T-helper 2 cell (primary cell): ENCODE data around the gene TXNRD1.
"Not testable (repeated sequence)": the region's sequence is repeated elsewhere in the genome, so short reads cannot be mapped to it uniquely, and the experiment has no call there.

Experiments used
- DNase-seq, 5 experiments: peaks; one replicate each; pipeline versions ENCODE4 v3.0.0 to v3.0.0-alpha.2; 2012 to 2022

TXNRD1 gene

GRCh38 chr12:104197264-104197663, 18.3 kb upstream of the TXNRD1 start:
- no peak for DNase-seq

DNA sequence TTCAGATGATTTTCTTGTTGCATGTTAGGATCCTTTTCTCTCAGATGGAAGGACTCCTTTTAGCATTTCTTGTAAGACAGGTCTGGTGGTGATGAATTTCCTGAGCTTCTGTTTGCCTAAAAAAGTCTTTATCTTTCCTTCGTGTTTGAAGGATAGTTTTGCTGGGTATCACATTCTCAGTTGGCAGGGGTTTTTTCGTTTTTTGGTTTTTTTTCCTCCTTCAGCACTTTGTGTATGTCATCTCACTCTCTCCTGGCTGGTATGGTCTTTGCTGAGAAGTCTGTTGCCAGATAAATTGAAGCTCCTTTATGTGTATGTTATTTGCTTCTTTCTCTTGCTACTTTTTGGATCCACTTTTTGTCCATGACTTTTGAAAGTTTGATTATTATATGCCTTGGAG, 15.6 kb upstream of the TXNRD1 start:
- no peak for DNase-seq

GRCh38 chr12:104201238-104202001, 14.2 kb upstream of the TXNRD1 start:
- DNase-seq = peak in 3 of 5 experiments; percentile 15 to 74 (median 22)

- no peak for DNase-seq
Measured at GRCh38 chr12:104204690-104205480, 10.7 kb upstream of the TXNRD1 start.

- DNase-seq = no peak
Measured at GRCh38 chr12:104207416-104208205, 8.0 kb upstream of the TXNRD1 start.

DNA sequence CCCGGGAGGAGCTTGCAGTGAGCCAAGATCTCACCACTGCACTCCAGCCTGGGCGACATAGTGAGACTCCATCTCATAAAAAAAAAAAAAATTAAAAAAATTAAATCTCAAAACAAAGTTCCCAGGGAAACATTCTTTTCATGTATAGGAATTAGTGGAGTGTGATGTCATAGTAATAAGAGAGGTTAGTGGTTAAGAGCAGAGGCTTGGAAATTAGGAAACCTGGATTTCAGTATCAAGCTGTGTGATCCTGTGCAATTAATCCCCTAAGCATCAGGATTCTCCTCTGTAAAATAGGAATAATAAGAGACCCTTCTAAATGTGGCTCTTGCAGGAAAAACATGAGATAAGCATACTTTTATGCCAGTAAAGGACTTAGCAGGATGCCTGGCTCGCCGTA, 3.1 kb upstream of the TXNRD1 start:
- no peak for DNase-seq

GRCh38 chr12:104213952-104214351, 1.6 kb upstream of the TXNRD1 start:
- no peak for DNase-seq

GRCh38 chr12:104216521-104216924, 944 bp downstream of the TXNRD1 start:
- no peak for DNase-seq

DNA sequence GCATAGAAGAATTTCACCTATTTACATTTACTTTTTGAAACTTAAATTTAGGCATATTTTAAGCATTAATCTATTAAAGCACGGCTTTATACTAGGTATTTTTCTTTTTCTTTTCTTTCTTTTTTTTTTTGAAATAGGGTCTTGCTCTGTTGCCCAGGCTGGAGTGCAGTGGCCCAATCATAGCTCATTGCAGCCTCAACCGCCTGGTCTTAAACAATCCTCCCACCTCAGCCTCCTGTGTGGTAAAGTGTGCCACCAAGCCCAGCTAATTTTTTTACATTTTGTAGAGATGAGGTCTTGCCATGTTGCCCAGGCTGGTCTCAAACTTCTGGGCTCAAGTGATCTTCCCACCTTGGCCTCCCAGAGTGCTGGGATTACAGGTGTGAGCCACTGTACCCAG, 2.9 kb downstream of the TXNRD1 start:
- DNase-seq = not testable (repeated sequence)

DNA sequence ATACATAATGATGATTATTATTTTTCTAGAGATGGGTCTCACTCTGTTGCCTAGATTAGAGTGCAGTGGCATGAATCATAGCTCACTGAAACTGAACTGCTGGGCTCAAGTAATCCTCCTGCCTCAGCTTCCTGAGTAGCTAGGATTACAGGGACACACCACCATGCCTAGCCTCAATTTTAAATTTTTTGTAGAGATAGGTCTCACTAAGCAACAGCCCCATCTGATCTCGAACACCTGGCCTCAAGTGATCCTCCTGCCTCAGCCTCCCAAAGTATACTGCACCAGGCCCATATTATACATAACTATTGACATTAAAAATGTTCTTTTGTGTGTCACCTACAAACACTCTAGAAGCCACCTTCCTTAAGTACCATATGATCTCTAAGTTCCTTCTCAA, 3.4 kb downstream of the TXNRD1 start:
- DNase-seq = peak in 1 of 5 experiments; percentile 19

DNA sequence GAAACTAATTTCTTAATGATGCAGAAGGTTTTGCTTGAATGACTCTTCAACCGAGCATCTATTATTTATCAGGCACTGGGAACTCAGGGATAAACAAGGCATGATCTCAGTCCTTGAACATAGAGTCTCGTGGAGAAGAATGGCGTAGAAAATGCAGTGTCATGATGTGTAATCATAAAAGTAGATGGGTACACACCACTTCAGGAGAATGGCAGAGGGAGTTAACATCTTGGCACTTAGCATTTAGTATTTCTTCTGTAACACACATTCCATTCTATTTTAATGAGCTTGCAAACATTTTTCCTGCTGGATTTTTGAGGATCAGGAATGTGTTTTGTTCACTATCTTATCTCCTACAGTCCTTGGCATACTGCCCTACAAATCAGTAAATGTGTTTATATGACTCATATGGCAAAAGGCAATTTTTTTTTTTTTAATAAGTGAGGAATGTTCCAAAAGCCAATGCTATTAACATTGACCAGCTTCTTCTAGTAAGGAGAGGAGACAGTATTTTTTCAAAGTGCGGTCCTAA, 3.8 kb downstream of the TXNRD1 start:
- DNase-seq = peak in 1 of 5 experiments; percentile 32

GRCh38 chr12:104219908-104220404, 4.4 kb downstream of the TXNRD1 start:
- peak in 4 of 5 experiments; percentile 6 to 94 (median 32) for DNase-seq

DNA sequence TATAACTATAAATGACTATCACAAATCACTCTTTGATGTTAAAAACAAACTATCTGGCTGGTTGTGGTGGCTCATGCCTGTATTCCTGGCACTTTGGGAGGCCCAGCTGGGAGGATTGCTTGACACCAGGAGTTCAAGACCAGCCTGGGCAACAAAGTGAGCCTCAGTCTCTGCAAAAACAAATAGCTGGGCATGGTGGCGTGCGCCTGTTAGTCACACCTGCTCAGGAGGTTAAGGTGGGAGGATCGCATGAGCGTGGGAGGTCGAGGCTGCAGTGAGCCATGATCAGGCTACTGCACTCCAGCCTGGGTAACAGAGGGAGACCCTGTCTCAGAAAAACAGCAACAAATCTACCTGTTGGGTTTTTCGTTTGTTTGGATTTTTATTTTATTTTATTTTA, 5.4 kb downstream of the TXNRD1 start:
- DNase-seq = no peak

GRCh38 chr12:104222976-104223375, 7.4 kb downstream of the TXNRD1 start:
- DNase-seq = no peak

DNA sequence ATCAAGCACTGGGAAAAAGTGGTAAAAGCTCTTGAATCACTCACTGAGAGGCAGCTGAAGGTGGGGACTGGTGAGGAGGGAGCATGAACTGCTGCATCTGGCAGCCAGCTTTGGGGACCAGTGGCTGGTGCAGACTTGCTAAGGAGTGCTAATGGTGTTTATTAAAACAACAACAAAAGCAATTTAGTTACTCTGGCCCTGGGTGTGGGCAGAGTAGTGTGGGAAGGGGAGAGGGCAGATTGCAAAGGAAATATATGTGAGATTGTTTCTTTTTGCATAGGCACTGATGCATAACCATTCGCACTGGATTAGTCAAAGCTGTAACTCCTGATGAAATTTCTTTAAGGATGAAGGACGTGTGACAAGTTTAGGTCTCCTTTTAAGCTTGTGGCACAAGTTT, 8.1 kb downstream of the TXNRD1 start:
- no peak for DNase-seq

DNA sequence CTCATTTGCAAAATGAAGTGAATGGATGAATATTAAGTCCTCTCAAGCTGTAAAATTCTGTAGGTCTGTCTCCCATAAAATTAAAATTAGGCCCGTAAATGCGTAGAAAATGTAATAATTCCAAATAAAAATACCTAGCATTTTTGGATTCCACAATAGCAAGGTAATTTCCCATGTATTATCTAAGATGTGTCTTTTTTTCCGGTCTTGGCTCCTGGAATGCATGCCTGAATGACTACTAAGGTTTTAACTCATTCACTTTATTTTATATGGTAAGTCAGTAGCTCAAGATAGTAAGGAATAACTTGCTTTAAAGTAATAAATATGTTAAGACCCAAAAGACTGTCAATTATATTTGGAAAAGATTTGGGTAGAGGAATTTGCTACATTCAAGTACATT, 11.1 kb downstream of the TXNRD1 start:
- DNase-seq = no peak

DNA sequence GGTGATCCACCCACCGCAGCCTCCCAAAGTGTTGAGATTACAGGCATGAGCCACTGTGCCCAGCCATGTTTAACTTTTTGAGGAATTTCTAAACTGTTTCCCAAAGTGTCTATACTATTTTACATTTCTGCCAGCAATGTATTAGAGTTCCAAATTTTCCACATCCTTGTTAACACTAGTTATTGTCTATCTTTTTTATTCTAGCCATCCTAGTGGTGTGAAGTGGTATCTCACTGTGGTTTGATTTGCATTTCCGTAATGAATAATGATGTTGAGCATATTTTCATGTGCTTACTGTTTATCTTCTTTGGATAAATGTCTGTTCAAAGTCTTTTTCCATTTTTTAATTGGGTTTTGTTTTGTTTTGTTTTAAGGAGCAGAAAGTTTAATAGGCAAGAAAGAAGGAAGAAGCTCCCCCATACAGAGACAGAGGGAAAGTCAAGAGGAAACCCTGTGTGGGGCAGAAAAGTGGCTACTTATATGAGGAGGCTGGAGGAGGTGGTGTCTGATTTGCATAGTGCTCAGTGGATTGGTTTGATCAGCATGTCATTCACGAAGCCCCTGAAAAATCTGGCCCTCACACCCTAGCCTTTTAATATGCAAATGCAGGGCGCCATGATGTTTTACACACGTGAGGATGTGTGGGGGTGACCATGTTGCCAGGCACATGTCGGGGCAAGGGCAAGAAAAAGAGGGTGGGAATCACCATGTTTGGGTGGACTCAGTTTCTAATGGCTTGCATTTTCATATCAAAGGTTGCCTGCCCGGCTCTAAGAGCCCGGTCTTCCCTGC, 14.9 kb downstream of the TXNRD1 start:
- no peak for DNase-seq

DNA sequence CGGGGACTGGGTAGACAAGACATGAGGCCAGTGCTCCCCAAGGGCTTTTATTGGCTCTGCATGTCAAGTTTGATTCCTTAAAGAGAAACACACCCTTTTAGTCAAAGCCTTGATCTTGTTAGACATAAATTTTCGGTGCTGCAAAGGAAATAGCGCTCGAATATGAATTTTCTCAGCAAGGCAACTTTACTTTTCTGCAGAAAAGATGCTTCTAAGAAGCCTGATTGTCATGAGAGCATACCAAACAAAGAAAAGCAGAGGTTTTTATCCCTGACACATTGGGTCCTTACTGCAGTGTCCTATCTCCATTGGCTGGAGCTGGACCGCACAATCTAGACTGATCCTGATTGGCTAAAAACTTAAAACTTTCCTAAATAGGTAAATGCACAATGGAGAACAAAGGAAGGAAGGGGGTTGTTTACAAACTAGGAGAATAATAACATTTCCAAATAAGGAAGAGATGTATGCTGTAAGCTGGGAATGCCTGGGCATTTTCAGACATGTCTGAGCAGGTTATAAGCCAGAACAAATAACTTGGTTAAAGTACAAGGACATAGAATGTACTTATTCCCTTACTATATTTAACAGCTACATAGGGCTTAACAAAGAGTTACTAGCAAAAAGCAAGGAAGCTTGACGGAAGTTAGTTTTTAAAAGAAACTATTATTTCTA, 17.2 kb downstream of the TXNRD1 start:
- DNase-seq = no peak

GRCh38 chr12:104234926-104235499, 19.4 kb downstream of the TXNRD1 start:
- no peak for DNase-seq

DNA sequence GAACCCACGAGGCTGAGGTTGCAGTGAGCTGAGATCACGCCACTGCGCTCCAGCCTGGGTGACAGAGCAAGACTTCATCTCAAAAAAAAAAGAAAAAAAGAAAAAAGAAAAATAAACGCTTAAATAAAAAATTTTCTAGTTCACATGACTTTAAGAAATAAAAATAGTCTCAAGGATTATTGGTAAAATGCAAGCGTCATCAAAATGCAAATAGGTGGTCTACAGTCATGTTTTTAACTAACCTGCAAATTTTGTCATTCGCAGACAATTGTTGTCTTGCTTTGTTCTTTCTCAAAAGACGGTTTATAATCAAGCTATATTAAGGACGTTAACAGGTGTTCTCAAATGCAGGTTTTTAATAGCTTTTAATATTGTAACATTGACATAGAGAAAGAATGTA, 22.4 kb downstream of the TXNRD1 start:
- no peak for DNase-seq
